ENCODE results near the gene ZDHHC14. TPM values are rescaled to one million over a fixed set of nuclear protein-coding genes. Genes with fewer than 3 reads are reported as not detected.

The ZDHHC14 gene
- total RNA-seq, 1 donor from 2014 or later = 14.5 TPM

- no peak for DNase-seq (ENCODE audit: low spot score in 2 of 2)
- Histone ChIP-seq H3K27me3 (no peaks in the 10 kb centered on the region), H3K36me3 (no peaks in the 10 kb centered on the region), H3K4me3 (no peak overlapping the region), H3K27ac (no peak overlapping the region), H3K4me1 (no peaks in the 10 kb centered on the region), H3K9me3 (no peaks in the 10 kb centered on the region)
- intact Hi-C loops (cut with DNase I) = no loop called here
- TF ChIP-seq, protein P1, sequence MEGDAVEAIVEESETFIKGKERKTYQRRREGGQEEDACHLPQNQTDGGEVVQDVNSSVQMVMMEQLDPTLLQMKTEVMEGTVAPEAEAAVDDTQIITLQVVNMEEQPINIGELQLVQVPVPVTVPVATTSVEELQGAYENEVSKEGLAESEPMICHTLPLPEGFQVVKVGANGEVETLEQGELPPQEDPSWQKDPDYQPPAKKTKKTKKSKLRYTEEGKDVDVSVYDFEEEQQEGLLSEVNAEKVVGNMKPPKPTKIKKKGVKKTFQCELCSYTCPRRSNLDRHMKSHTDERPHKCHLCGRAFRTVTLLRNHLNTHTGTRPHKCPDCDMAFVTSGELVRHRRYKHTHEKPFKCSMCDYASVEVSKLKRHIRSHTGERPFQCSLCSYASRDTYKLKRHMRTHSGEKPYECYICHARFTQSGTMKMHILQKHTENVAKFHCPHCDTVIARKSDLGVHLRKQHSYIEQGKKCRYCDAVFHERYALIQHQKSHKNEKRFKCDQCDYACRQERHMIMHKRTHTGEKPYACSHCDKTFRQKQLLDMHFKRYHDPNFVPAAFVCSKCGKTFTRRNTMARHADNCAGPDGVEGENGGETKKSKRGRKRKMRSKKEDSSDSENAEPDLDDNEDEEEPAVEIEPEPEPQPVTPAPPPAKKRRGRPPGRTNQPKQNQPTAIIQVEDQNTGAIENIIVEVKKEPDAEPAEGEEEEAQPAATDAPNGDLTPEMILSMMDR (IDR thresholded peaks at IDR 0.05) = no peak
Observed at GRCh38 chr6:157569543-157569942, 188.6 kb downstream of the ZDHHC14 start.

DNA sequence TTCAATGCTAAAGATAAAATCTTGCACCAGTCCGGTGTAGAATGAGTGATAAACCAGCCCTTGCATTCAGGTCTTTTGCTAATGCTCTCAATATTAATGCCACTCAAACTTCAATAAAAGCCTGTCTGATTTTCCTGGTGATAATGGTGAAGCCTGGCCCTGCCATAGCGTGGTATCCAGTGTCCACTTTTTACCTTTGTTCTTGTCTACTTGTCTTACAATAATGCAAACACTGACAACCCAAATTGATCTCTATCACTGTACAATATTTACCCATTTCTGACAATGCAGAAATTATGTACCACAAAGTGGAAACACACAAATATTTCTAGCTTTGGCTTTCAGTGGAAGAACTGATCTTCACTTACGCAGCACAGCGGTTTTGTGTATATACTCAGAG is 189.1 kb downstream of the ZDHHC14 start:
- DNase-seq (ENCODE audit: low spot score in 2 of 2) = no peak
- Histone ChIP-seq H3K9me3 (no peaks in the 10 kb centered on the region), H3K4me1 (no peaks in the 10 kb centered on the region), H3K27ac (no peak overlapping the region), H3K4me3 (no peak overlapping the region), H3K36me3 (no peaks in the 10 kb centered on the region), H3K27me3 (no peaks in the 10 kb centered on the region)
- intact Hi-C loops (cut with DNase I) = no loop called here
- TF ChIP-seq, protein P1 (IDR thresholded peaks at IDR 0.05) = no peak

DNA sequence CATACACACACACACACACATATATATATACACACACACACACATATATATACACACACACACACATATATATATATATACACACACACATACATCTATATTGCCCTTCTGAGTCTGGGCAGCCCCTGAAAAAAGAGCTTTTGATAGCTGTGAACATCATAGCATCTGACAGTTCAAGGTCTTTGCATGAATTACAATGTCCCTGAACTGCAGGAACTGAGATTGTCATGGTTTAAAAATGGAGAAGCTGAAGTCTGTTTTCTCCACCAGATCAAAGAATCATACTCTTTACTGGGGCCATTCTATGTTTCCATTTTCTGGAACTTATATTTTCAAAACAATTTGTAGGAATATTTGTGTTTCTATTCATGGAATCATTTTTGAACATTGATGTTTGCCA is 189.8 kb downstream of the ZDHHC14 start:
- DNase-seq (ENCODE audit: low spot score in 2 of 2) = no peak
- Histone ChIP-seq H3K27ac (no peak overlapping the region), H3K4me3 (no peak overlapping the region), H3K4me1 (no peaks in the 10 kb centered on the region), H3K9me3 (no peaks in the 10 kb centered on the region), H3K27me3 (no peaks in the 10 kb centered on the region), H3K36me3 (no peaks in the 10 kb centered on the region)
- TF ChIP-seq, protein P1 (IDR thresholded peaks at IDR 0.05) = no peak
- intact Hi-C loops (cut with DNase I) = no loop called here

DNA sequence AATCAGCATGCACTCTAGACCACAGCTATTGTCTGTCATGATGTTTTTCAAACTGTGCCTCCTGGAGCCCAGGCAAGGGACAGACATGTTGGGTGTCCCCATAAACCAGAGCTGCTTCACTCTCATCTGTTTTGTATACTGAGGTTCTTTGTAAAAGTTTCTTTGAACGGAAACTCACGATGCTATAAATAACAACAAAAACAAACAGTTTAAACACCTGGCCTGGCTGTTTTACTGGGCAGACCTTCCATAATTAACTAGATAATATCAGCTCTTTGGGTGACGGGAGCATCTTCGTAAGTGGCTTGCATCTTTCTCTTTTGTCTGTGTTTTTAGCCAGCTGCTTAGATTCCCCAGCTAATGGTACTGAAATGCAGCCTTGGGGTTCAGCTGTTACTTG is 190.3 kb downstream of the ZDHHC14 start:
- intact Hi-C loops (cut with DNase I) = no loop called here
- Histone ChIP-seq H3K27ac (no peak overlapping the region), H3K36me3 (no peaks in the 10 kb centered on the region), H3K9me3 (no peaks in the 10 kb centered on the region), H3K27me3 (no peaks in the 10 kb centered on the region), H3K4me1 (no peaks in the 10 kb centered on the region), H3K4me3 (no peak overlapping the region)
- TF ChIP-seq, protein P1 (IDR thresholded peaks at IDR 0.05) = no peak
- no peak for DNase-seq (ENCODE audit: low spot score in 2 of 2)

GRCh38 chr6:157571950-157572349 is 191.0 kb downstream of the ZDHHC14 start:
- no peaks in the 10 kb centered on the region for H3K27me3 ChIP-seq
- H3K4me3 ChIP-seq = no peak overlapping the region
- TF ChIP-seq, protein P1 (IDR thresholded peaks at IDR 0.05) = no peak
- H3K27ac ChIP-seq = no peak overlapping the region
- H3K4me1 ChIP-seq = no peaks in the 10 kb centered on the region
- intact Hi-C loops (cut with DNase I) = no loop called here
- no peaks in the 10 kb centered on the region for H3K9me3 ChIP-seq
- DNase-seq (ENCODE audit: low spot score in 2 of 2) = no peak
- H3K36me3 ChIP-seq = no peaks in the 10 kb centered on the region

- intact Hi-C loops (cut with DNase I) = no loop called here
- TF ChIP-seq, protein P1 (IDR thresholded peaks at IDR 0.05) = no peak
- Histone ChIP-seq H3K4me3 (no peak overlapping the region), H3K4me1 (no peaks in the 10 kb centered on the region), H3K36me3 (no peaks in the 10 kb centered on the region), H3K9me3 (no peaks in the 10 kb centered on the region), H3K27me3 (no peaks in the 10 kb centered on the region), H3K27ac (no peak overlapping the region)
- DNase-seq (ENCODE audit: low spot score in 2 of 2) = no peak
Observed at GRCh38 chr6:157574851-157575424, 193.9 kb downstream of the ZDHHC14 start.

All from ascending aorta (tissue), 2 donors.